Germinal center (tissue), 1 donor: ENCODE measurements around the gene STK4.

Experiments used
- DNase-seq: peaks from one replicate; pipeline ENCODE4 v3.0.0; 2012; ENCODE audit warnings: mixed read lengths, low spot score

STK4 gene

GRCh38 chr20:45028424-45029136, 62.3 kb downstream of the STK4 start:
- DNase-seq, result no peak

- DNase-seq, result no peak
These were observed 63.6 kb downstream of the STK4 start for GRCh38 chr20:45029884-45030283.

- no peak for DNase-seq
These were observed 66.0 kb downstream of the STK4 start for GRCh38 chr20:45032276-45032675.

- DNase-seq, result no peak
These were observed 66.5 kb downstream of the STK4 start for GRCh38 chr20:45032781-45033180.

GRCh38 chr20:45034436-45034835, 68.1 kb downstream of the STK4 start:
- no peak for DNase-seq

GRCh38 chr20:45036044-45036755, 69.9 kb downstream of the STK4 start:
- no peak for DNase-seq

GRCh38 chr20:45037050-45037449, 70.7 kb downstream of the STK4 start:
- no peak for DNase-seq

GRCh38 chr20:45037635-45038034, 71.3 kb downstream of the STK4 start:
- DNase-seq, result no peak

- DNase-seq, result no peak
These were observed 72.6 kb downstream of the STK4 start for GRCh38 chr20:45038745-45039474.

GRCh38 chr20:45039475-45039820, 73.1 kb downstream of the STK4 start:
- no peak for DNase-seq

- no peak for DNase-seq
These were observed 75.4 kb downstream of the STK4 start for GRCh38 chr20:45041464-45042337.

- no peak for DNase-seq
These were observed 76.7 kb downstream of the STK4 start for GRCh38 chr20:45042978-45043377.

GRCh38 chr20:45044084-45044573, 77.8 kb downstream of the STK4 start:
- DNase-seq, result peak; percentile 64

- DNase-seq, result no peak
These were observed 78.3 kb downstream of the STK4 start for GRCh38 chr20:45044601-45045000.

- DNase-seq, result no peak
These were observed 81.3 kb downstream of the STK4 start for GRCh38 chr20:45047581-45048119.

GRCh38 chr20:45049438-45049837, 83.1 kb downstream of the STK4 start:
- DNase-seq, result no peak

- peak; percentile 22 for DNase-seq
These were observed 83.7 kb downstream of the STK4 start for GRCh38 chr20:45049904-45050471.

- DNase-seq, result peak; percentile 60
These were observed 85.1 kb downstream of the STK4 start for GRCh38 chr20:45051204-45052060.

- peak; percentile 24 for DNase-seq
These were observed 86.6 kb downstream of the STK4 start for GRCh38 chr20:45052698-45053429.
